SK-N-MC (cell line): ENCODE measurements around the gene UBTD1.

Source experiments
- EZH2 ChIP-seq: fragments of 200-600 bp; sonication (generic); IDR thresholded peaks from one replicate; pipeline ENCODE4 v1.6.1; 2017; ENCODE audit warnings: antibody characterized with exemption
- POLR2AphosphoS5 ChIP-seq: IDR thresholded peaks from 2 replicates; pipeline ENCODE4 v1.6.1; 2012; ENCODE audit warnings: mild to moderate bottlenecking, low read depth, low read length, borderline replicate concordance

GRCh38 chr10:97542169-97543024, 43.7 kb downstream of the UBTD1 start:
- TF ChIP-seq EZH2, result no peak
- TF ChIP-seq POLR2AphosphoS5, result no peak
